ENCODE data around the gene POPDC3. TPM values are rescaled to one million over a fixed set of nuclear protein-coding genes. Genes with fewer than 3 reads are reported as not detected.

The POPDC3 gene
- total RNA-seq, 1 experiment from 2014 or later, result 7.9 TPM

DNA sequence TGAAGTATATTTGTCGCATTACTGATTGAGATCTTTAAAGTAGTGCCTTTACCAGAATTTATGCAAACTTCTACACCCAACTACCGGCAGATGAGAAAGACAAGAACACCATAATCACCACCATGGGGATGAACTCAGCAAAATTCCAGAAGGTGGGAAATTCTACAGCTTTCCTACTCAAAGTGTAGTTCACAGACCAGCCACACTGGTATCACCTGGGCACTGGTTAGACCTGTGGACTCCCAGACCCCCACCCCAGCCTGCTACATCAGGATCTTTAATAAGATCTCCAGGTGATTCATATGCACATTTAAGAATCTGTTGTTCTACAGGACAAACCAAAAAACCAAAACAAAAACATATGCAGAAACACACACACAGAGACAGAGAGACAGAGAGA lies 67.9 kb downstream of the POPDC3 start:
- no peak for DNase-seq (ENCODE audit: unreplicated experiment)
- ChIA-PET CTCF (no interaction called here), POLR2A (no interaction called here)
- TF ChIP-seq, protein P1, sequence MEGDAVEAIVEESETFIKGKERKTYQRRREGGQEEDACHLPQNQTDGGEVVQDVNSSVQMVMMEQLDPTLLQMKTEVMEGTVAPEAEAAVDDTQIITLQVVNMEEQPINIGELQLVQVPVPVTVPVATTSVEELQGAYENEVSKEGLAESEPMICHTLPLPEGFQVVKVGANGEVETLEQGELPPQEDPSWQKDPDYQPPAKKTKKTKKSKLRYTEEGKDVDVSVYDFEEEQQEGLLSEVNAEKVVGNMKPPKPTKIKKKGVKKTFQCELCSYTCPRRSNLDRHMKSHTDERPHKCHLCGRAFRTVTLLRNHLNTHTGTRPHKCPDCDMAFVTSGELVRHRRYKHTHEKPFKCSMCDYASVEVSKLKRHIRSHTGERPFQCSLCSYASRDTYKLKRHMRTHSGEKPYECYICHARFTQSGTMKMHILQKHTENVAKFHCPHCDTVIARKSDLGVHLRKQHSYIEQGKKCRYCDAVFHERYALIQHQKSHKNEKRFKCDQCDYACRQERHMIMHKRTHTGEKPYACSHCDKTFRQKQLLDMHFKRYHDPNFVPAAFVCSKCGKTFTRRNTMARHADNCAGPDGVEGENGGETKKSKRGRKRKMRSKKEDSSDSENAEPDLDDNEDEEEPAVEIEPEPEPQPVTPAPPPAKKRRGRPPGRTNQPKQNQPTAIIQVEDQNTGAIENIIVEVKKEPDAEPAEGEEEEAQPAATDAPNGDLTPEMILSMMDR (IDR thresholded peaks at IDR 0.05; ENCODE audit: unreplicated experiment), result no peak
- Mint-ChIP-seq H3K4me3 (ENCODE audit: unreplicated experiment) (no peak overlapping the region), H3K9me3 (ENCODE audit: unreplicated experiment) (no peaks in the 10 kb centered on the region), H3K27ac (ENCODE audit: low read depth, unreplicated experiment) (no peak overlapping the region), H3K36me3 (ENCODE audit: insufficient read depth, unreplicated experiment) (peaks cover 4% of the 10 kb centered on the region), H3K4me1 (ENCODE audit: insufficient read depth, unreplicated experiment) (no peaks in the 10 kb centered on the region), H3K27me3 (ENCODE audit: insufficient read depth, unreplicated experiment) (no peaks in the 10 kb centered on the region)
- BruUV-seq (replicated peaks), result no TSS peak
- intact Hi-C loops (cut with micrococcal nuclease), result no loop called here

DNA sequence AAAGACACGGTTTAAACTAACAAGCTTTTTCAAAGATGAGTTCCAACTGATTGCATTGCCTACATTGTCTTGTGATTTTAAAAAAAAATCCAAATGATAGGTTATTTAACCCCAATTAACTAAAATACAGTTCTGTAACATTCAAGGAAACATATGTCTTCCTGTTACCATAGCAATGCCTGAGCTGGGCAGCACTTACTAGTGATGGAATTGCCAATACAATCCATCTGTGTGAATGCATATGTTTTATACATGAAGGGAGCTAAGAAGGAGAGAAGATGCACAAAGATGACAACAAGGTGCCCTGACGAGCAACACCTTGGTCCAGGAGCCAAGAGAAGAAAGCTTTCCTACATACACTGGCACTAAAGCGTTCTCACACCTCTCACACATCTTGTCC lies 68.7 kb downstream of the POPDC3 start:
- Mint-ChIP-seq H3K9me3 (ENCODE audit: unreplicated experiment) (no peaks in the 10 kb centered on the region), H3K36me3 (ENCODE audit: insufficient read depth, unreplicated experiment) (peaks cover 4% of the 10 kb centered on the region), H3K4me1 (ENCODE audit: insufficient read depth, unreplicated experiment) (no peaks in the 10 kb centered on the region), H3K27ac (ENCODE audit: low read depth, unreplicated experiment) (no peak overlapping the region), H3K27me3 (ENCODE audit: insufficient read depth, unreplicated experiment) (no peaks in the 10 kb centered on the region), H3K4me3 (ENCODE audit: unreplicated experiment) (no peak overlapping the region)
- no peak for DNase-seq (ENCODE audit: unreplicated experiment)
- TF ChIP-seq, protein P1 (IDR thresholded peaks at IDR 0.05; ENCODE audit: unreplicated experiment), result no peak
- intact Hi-C loops (cut with micrococcal nuclease), result no loop called here
- no TSS peak for BruUV-seq (replicated peaks)
- POLR2A ChIA-PET, result no interaction called here
- CTCF ChIA-PET, result no interaction called here

DNA sequence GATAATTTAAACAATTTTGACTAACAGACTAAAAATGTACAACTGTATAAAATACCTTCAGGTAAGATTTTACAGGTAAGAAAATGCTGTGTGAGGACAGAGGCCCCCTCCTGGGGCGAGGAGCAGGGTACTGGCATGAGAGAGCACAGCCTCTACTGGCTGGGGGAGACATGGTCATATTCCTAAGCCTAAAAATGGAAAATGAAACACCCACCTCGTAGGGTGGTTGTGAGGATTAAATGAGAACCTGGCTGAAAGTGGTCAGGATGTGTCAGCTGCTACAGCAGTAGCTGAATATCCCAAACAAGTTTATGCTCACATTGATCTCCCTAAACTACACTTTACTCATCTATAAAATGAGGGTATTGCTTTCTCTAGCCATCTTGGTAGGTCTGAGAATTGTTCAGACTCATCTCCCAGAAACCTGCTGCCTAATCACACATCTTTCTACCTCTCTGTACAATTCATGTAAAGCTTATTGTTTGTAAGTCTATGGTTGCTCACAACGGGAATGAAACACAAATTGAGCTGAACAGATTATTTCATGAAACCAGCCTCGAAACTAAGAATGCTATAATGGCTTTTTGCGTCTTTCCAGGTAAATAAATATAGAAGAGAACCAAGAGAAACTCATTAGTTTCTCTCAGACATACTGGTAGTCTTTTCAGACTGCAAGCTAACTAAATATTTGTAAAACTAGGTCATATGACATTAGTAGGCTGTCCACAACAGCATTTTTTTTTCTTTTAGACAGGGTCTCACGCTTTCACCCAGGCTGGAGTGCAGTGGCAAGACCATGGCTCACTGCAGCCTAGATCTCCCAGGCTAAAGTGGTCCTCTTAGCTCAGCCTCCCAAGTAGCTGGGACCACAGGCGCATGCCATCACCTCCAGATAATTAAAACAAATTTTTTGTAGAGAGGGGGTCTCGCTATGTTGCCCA lies 69.6 kb downstream of the POPDC3 start:
- TF ChIP-seq, protein P1 (IDR thresholded peaks at IDR 0.05; ENCODE audit: unreplicated experiment), result no peak
- Mint-ChIP-seq H3K36me3 (ENCODE audit: insufficient read depth, unreplicated experiment) (peaks cover 4% of the 10 kb centered on the region), H3K27me3 (ENCODE audit: insufficient read depth, unreplicated experiment) (no peaks in the 10 kb centered on the region), H3K4me3 (ENCODE audit: unreplicated experiment) (no peak overlapping the region), H3K9me3 (ENCODE audit: unreplicated experiment) (no peaks in the 10 kb centered on the region), H3K4me1 (ENCODE audit: insufficient read depth, unreplicated experiment) (no peaks in the 10 kb centered on the region), H3K27ac (ENCODE audit: low read depth, unreplicated experiment) (no peak overlapping the region)
- BruUV-seq (replicated peaks), result no TSS peak
- DNase-seq (ENCODE audit: unreplicated experiment), result no peak
- ChIA-PET CTCF (interaction anchor here (0.6 kb wide), 2 partner anchors 20 to 1588 kb away, joined by 3 to 4 read pairs; no protein-coding TSS in a partner anchor), POLR2A (interaction anchor here (0.7 kb wide), 1 partner anchor 1834 kb away, joined by 4 read pairs; no protein-coding TSS in a partner anchor)
- intact Hi-C loops (cut with micrococcal nuclease), result no loop called here

DNA sequence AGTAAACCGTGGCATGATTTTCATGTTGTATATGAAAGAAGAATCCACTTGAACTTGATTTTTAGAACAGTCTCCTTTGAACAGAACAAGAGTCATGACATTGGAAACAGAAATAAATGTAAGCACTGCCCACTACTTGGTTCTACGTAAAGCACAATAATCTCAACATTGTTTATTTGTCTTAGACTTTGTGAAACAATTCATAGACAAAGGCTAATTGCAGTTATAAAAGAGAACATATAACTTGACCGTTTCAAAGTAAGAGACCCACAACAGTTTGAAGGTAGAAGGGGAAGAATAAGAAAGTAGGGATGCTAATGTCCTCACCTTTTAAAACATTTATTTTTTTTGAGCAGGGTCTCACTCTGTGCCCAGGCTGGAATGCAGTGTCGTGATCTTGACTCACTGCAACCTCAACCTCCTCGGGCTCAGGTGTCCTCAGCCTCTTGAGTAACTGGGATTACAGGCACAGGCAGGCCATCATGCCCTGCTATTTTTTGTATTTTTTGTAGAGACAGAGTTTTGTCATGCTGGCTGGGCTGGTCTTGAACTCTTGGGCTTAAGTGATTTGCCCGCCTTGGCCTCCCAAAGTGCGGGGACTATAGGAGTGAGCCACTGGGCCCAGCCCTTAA lies 71.1 kb downstream of the POPDC3 start:
- POLR2A ChIA-PET, result no interaction called here
- TF ChIP-seq, protein P1 (IDR thresholded peaks at IDR 0.05; ENCODE audit: unreplicated experiment), result no peak
- BruUV-seq (replicated peaks), result no TSS peak
- intact Hi-C loops (cut with micrococcal nuclease), result no loop called here
- CTCF ChIA-PET, result no interaction called here
- Mint-ChIP-seq H3K9me3 (ENCODE audit: unreplicated experiment) (no peaks in the 10 kb centered on the region), H3K27me3 (ENCODE audit: insufficient read depth, unreplicated experiment) (no peaks in the 10 kb centered on the region), H3K27ac (ENCODE audit: low read depth, unreplicated experiment) (no peak overlapping the region), H3K36me3 (ENCODE audit: insufficient read depth, unreplicated experiment) (peaks cover 4% of the 10 kb centered on the region), H3K4me1 (ENCODE audit: insufficient read depth, unreplicated experiment) (no peaks in the 10 kb centered on the region), H3K4me3 (ENCODE audit: unreplicated experiment) (no peak overlapping the region)
- peak; percentile 7 for DNase-seq (ENCODE audit: unreplicated experiment)
